B cell (primary cell): ENCODE measurements around the gene SLC4A2.

ENCODE experiments used
- EZH2 ChIP-seq: IDR thresholded peaks from 2 replicates; pipeline ENCODE4 v1.6.1; 2012; ENCODE audit warnings: borderline replicate concordance, low read depth, mild to moderate bottlenecking, moderate library complexity, low read length; ENCODE audit not compliant: insufficient read depth, poor library complexity, severe bottlenecking
- TF ChIP-seq, protein P1 (sequence below): fragments of 200-600 bp; IDR thresholded peaks from one replicate; pipeline ENCODE4 v1.8.0; 2022; ENCODE audit warnings: antibody characterized with exemption, mild to moderate bottlenecking

DNA sequence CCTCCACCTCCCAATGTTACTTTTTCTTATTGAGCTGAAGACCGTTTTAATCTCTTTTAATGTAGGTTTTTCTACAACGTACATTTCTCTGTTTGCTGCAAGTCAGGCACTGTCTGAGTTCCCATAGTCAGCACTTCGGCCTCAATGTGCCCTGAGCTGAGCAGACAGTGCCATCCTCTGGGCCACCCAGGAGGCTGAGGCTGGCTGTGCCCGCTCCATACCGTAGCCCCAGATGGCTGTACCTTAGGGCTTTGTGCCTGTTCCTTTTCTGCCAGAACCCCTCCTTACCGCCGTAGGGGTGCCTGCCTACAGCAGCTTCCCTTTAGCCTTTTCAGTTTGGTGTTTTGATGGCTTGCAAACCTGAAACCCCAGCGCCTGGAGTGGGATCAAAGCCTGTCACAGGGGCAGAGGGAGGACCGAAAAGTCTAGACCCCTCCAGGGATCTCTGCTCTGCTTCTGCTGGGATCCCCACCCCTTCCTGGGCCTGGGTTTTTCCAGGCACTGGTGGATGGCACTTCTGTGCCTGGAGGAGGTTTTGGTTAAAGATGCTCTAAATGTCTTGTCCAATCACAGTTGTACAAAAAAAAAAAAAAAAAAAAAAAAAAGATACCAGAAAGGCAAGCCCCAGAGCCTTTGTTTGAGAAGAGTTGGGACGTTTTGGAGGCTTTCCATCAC lies 35.9 kb downstream of the SLC4A2 start:
- TF ChIP-seq, protein P1, sequence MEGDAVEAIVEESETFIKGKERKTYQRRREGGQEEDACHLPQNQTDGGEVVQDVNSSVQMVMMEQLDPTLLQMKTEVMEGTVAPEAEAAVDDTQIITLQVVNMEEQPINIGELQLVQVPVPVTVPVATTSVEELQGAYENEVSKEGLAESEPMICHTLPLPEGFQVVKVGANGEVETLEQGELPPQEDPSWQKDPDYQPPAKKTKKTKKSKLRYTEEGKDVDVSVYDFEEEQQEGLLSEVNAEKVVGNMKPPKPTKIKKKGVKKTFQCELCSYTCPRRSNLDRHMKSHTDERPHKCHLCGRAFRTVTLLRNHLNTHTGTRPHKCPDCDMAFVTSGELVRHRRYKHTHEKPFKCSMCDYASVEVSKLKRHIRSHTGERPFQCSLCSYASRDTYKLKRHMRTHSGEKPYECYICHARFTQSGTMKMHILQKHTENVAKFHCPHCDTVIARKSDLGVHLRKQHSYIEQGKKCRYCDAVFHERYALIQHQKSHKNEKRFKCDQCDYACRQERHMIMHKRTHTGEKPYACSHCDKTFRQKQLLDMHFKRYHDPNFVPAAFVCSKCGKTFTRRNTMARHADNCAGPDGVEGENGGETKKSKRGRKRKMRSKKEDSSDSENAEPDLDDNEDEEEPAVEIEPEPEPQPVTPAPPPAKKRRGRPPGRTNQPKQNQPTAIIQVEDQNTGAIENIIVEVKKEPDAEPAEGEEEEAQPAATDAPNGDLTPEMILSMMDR: no peak
- TF ChIP-seq EZH2: no peak
